RWPE1 (cell line): Measurements from ENCODE around the gene HYKK.

Experiments
- CTCF ChIA-PET: fragments of 350-600 bp; sonication (Branson Sonifier 250); formaldehyde crosslinking; extraction: SDS; loops from one replicate; lab custom pipeline; 2021; lab: Yijun Ruan, JAX
- POLR2A ChIA-PET: fragments of 400-600 bp; formaldehyde crosslinking; extraction: SDS; loops from one replicate; lab custom pipeline; 2020; ENCODE audit warnings: antibody characterized with exemption; ENCODE audit not compliant: low non-redundant PET; lab: Yijun Ruan, JAX
- DNase-seq: peaks from one replicate; pipeline ENCODE4 v3.0.0; 2012; ENCODE audit warnings: low spot score
- H3K27ac ChIP-seq: fragments of 450-650 bp; 2 replicates; pipeline ENCODE4 v1.5.1; 2017
- CTCF ChIP-seq: fragments of 450-650 bp; conservative IDR thresholded peaks from 2 replicates; pipeline ENCODE4 v1.5.1; 2017; ENCODE audit warnings: low read depth, mild to moderate bottlenecking

Gene HYKK

GRCh38 chr15:78570710-78571109 is 63.3 kb downstream of the HYKK start:
- POLR2A ChIA-PET = no interaction called here
- CTCF ChIA-PET = interaction anchor here (0.6 kb wide), 1 partner anchor 90 kb away, joined by 3 read pairs; no protein-coding TSS in a partner anchor
- DNase-seq = no peak

GRCh38 chr15:78571382-78571781 is 64.0 kb downstream of the HYKK start:
- DNase-seq = no peak
- POLR2A ChIA-PET = interaction anchor here (0.6 kb wide), 1 partner anchor 257 kb away, joined by 3 read pairs; no protein-coding TSS in a partner anchor
- CTCF ChIA-PET = interaction anchor here (0.6 kb wide), 1 partner anchor 89 kb away, joined by 3 read pairs; no protein-coding TSS in a partner anchor
- H3K27ac ChIP-seq = no peak overlapping the region
- TF ChIP-seq CTCF = no peak

More at GRCh38 chr15:78570710-78571109, 63.3 kb downstream of the HYKK start:
- H3K27ac ChIP-seq = no peak overlapping the region
- no peak for TF ChIP-seq CTCF

GRCh38 chr15:78573416-78573815 is 66.0 kb downstream of the HYKK start:
- POLR2A ChIA-PET = no interaction called here
- DNase-seq = no peak

GRCh38 chr15:78574944-78575343 is 67.6 kb downstream of the HYKK start:
- H3K27ac ChIP-seq = no peak overlapping the region
- no peak for TF ChIP-seq CTCF
- ChIA-PET CTCF (no interaction called here), POLR2A (no interaction called here)
- no peak for DNase-seq

More at GRCh38 chr15:78573416-78573815, 66.0 kb downstream of the HYKK start:
- no peak overlapping the region for H3K27ac ChIP-seq
- CTCF ChIA-PET = no interaction called here
- no peak for TF ChIP-seq CTCF
